Panc1 (cell line): ENCODE measurements around the gene SLC43A1. TPM values are rescaled to one million over a fixed set of nuclear protein-coding genes. Genes with fewer than 3 reads are reported as not detected.

Experiments used
- ATAC-seq: fragments of 200-7000 bp; cut with Tn5 transposase; 2 replicates; pipeline ENCODE4 v1.9.1; 2020; ENCODE audit warnings: mild to moderate bottlenecking, moderate library complexity
- BruUV-seq: library from RNA; stranded (reverse); fragments of 400-500 nt; replicated peaks from 2 replicates; lab custom pipeline; 2021; lab: Mats Ljungman, UMichigan
- CTCF ChIA-PET: fragments of 300-600 bp; sonication (Branson Sonifier 250); formaldehyde crosslinking; loops from one replicate; lab custom pipeline; 2022; ENCODE audit warnings: antibody characterized with exemption; lab: Charles Lee
- POLR2A ChIA-PET: fragments of 300-600 bp; sonication (Branson Sonifier 250); formaldehyde crosslinking; loops from one replicate; lab custom pipeline; 2022; ENCODE audit warnings: antibody characterized with exemption; lab: Charles Lee
- DNase-seq: peaks from one replicate; pipeline ENCODE4 v3.0.0-alpha.2; 2010; ENCODE audit warnings: low read depth, low spot score
- H3K27ac ChIP-seq: 2 replicates; pipeline ENCODE4 v1.5.1; 2011; ENCODE audit warnings: mild to moderate bottlenecking, low read length, inconsistent platforms
- H3K27me3 ChIP-seq: fragments of 200-500 bp; sonication (Bioruptor generic); 2 replicates; pipeline ENCODE4 v1.6.0; 2014; ENCODE audit warnings: low read length, inconsistent platforms; ENCODE audit not compliant: control insufficient read depth, insufficient read depth
- H3K36me3 ChIP-seq: fragments of 200-500 bp; sonication (Bioruptor generic); 2 replicates; pipeline ENCODE4 v1.5.1; 2014; ENCODE audit warnings: inconsistent platforms, mild to moderate bottlenecking, low read length, moderate library complexity; ENCODE audit not compliant: control insufficient read depth, insufficient read depth
- H3K4me1 ChIP-seq: 2 replicates; pipeline ENCODE4 v1.5.1; 2011; ENCODE audit warnings: inconsistent platforms, mild to moderate bottlenecking, low read length, moderate library complexity; ENCODE audit not compliant: control insufficient read depth, insufficient read depth
- H3K4me3 ChIP-seq, 2 experiments: 2 replicates each; pipeline ENCODE4 v1.5.1; 2011 to 2012; ENCODE audit warnings: low read depth in 2 of 2, low read length in 2 of 2, mild to moderate bottlenecking in 2 of 2, inconsistent platforms in 1 of 2, moderate library complexity in 1 of 2
- H3K9me3 ChIP-seq: fragments of 200-500 bp; sonication (Bioruptor generic); 2 replicates; pipeline ENCODE4 v1.5.1; 2014; ENCODE audit warnings: low read depth, mild to moderate bottlenecking, inconsistent platforms, low read length, moderate library complexity; ENCODE audit not compliant: control insufficient read depth, insufficient read depth
- CTCF ChIP-seq: fragments of 450-650 bp; IDR thresholded peaks from 2 replicates; pipeline ENCODE4 v1.5.1; 2017; ENCODE audit warnings: mild to moderate bottlenecking
- POLR2AphosphoS5 ChIP-seq: IDR thresholded peaks from 2 replicates; pipeline ENCODE4 v1.6.1; 2012; ENCODE audit warnings: mild to moderate bottlenecking, low read depth, low read length, moderate library complexity
- REST ChIP-seq, 2 experiments: IDR thresholded peaks; 2 replicates each; pipeline ENCODE4 v1.6.1; 2011 to 2012; ENCODE audit warnings: low read depth in 2 of 2, control low read depth in 1 of 2, low read length in 1 of 2, mild to moderate bottlenecking in 1 of 2, moderate library complexity in 1 of 2; ENCODE audit not compliant: insufficient read depth in 1 of 2
- SIN3A ChIP-seq: IDR thresholded peaks from 2 replicates; pipeline ENCODE4 v1.6.1; 2012; ENCODE audit warnings: low read depth, mild to moderate bottlenecking, low read length, moderate library complexity, borderline replicate concordance; ENCODE audit not compliant: insufficient read depth
- TCF7L2 ChIP-seq: IDR thresholded peaks from 2 replicates; pipeline ENCODE4 v1.6.1; 2011; ENCODE audit warnings: mild to moderate bottlenecking, low read depth, low read length, inconsistent platforms
- in situ Hi-C: cut with HindIII; loops from 2 replicates; pipeline ENCODE4 v1.10.0; 2016; ENCODE audit warnings: low sequenced_read_pairs, low pct_unique_long_range_greater_than_20kb
- intact Hi-C: fragments of 100-400 bp; cut with micrococcal nuclease; formaldehyde crosslinking; loops from one replicate; pipeline ENCODE4 v1.10.0; 2022; ENCODE audit not compliant: unreplicated experiment
- total RNA-seq: library from RNA; stranded (reverse); gene quantifications from one replicate; pipeline ENCODE4 v1.2.1, GENCODE V29; 2021; ENCODE audit not compliant: unreplicated experiment

Gene SLC43A1
- total RNA-seq, 1 experiment from 2014 or later = 2.0 TPM

GRCh38 chr11:57508341-57509170, 6.9 kb downstream of the SLC43A1 start:
- no peak for TF ChIP-seq SIN3A
- intact Hi-C loops = no loop called here
- Histone ChIP-seq H3K4me1 (no peaks in the 10 kb centered on the region), H3K9me3 (no peaks in the 10 kb centered on the region), H3K4me3 (no peak overlapping the region), H3K27me3 (no peaks in the 10 kb centered on the region), H3K27ac (no peak overlapping the region), H3K36me3 (no peaks in the 10 kb centered on the region)
- in situ Hi-C loops = no loop called here
- CTCF ChIA-PET = interaction anchor here (0.6 to 0.7 kb wide), 2 partner anchors 51 to 59 kb away, joined by 3 to 6 read pairs; partner anchors contain the start of gene UBE2L6
- ATAC-seq (no peak), DNase-seq (no peak)
- no TSS peak for BruUV-seq
- POLR2A ChIA-PET = no interaction called here

GRCh38 chr11:57506522-57506921, 9.0 kb downstream of the SLC43A1 start:
- peaks cover 5% of the 10 kb centered on the region; the same call in 1 of the 2 replicates for H3K4me1 ChIP-seq
- POLR2A ChIA-PET = no interaction called here
- H3K27me3 ChIP-seq = no peaks in the 10 kb centered on the region
- DNase-seq (no peak), ATAC-seq (no peak)
- H3K4me3 ChIP-seq = no peak overlapping the region
- no peaks in the 10 kb centered on the region for H3K9me3 ChIP-seq
- in situ Hi-C loops = no loop called here
- intact Hi-C loops = no loop called here
- H3K36me3 ChIP-seq = no peaks in the 10 kb centered on the region
- BruUV-seq = no TSS peak
- CTCF ChIA-PET = interaction anchor here (0.9 kb wide), 1 partner anchor 13 kb away, joined by 4 read pairs; no protein-coding TSS in a partner anchor
- no peak overlapping the region for H3K27ac ChIP-seq
- TF ChIP-seq POLR2AphosphoS5 (no peak), CTCF (no peak), REST (IDR thresholded peaks at IDR 0.05; ENCODE audit: insufficient read depth in 1 of 2, low read depth in 2 of 2, low read length in 1 of 2) (no peak), TCF7L2 (no peak), SIN3A (no peak)

GRCh38 chr11:57504511-57504910, 11.0 kb downstream of the SLC43A1 start:
- no peak for DNase-seq
- Histone ChIP-seq H3K4me3 (no peak overlapping the region), H3K27ac (no peak overlapping the region), H3K27me3 (no peaks in the 10 kb centered on the region), H3K36me3 (no peaks in the 10 kb centered on the region), H3K4me1 (peaks cover 6% of the 10 kb centered on the region; the same call in 1 of the 2 replicates), H3K9me3 (no peaks in the 10 kb centered on the region)
- TF ChIP-seq CTCF (no peak), REST (IDR thresholded peaks at IDR 0.05; ENCODE audit: insufficient read depth in 1 of 2, low read depth in 2 of 2, low read length in 1 of 2) (no peak), TCF7L2 (no peak), SIN3A (no peak), POLR2AphosphoS5 (no peak)
- intact Hi-C loops = no loop called here
- BruUV-seq = no TSS peak
- CTCF ChIA-PET = interaction anchor here (0.6 kb wide), 1 partner anchor 41 kb away, joined by 5 read pairs; no protein-coding TSS in a partner anchor
- POLR2A ChIA-PET = interaction anchor here (0.6 kb wide), 1 partner anchor 12 kb away, joined by 3 read pairs; no protein-coding TSS in a partner anchor
- in situ Hi-C loops = no loop called here
- ATAC-seq = no peak
